BJ (cell line): ENCODE results near the gene KDM4C. TPM values are rescaled to one million over a fixed set of nuclear protein-coding genes. Genes with fewer than 3 reads are reported as not detected.

ENCODE experiments used
- CTCF ChIA-PET: fragments of 350-600 bp; formaldehyde crosslinking; extraction: SDS; loops from one replicate; lab custom pipeline; 2021; ENCODE audit warnings: antibody characterized with exemption, inconsistent platforms; lab: Yijun Ruan, JAX
- POLR2A ChIA-PET: fragments of 300-600 bp; sonication (Branson Sonifier 250); formaldehyde crosslinking; extraction: SDS; loops from one replicate; lab custom pipeline; 2021; ENCODE audit warnings: antibody characterized with exemption; lab: Charles Lee
- DNase-seq: peaks from one replicate; pipeline ENCODE4 v3.0.0-alpha.2; 2011; ENCODE audit warnings: low read depth
- H3K27me3 ChIP-seq: 2 replicates; pipeline ENCODE4 v1.6.0; 2011; ENCODE audit warnings: low read length; ENCODE audit not compliant: control insufficient read depth, insufficient read depth
- H3K36me3 ChIP-seq: 2 replicates; pipeline ENCODE4 v1.5.1; 2011; ENCODE audit warnings: low read length; ENCODE audit not compliant: control insufficient read depth, insufficient read depth
- H3K4me3 ChIP-seq: 2 replicates; pipeline ENCODE4 v1.5.1; 2011; ENCODE audit warnings: low read depth, mild to moderate bottlenecking, control low read depth, low read length
- polyA plus RNA-seq: library from polyadenylated mRNA; depleted of rRNA; stranded (reverse); fragments of >200 nt; gene quantifications from 2 replicates; pipeline ENCODE4 v1.2.3, GENCODE V29; 2011
- TF ChIP-seq, protein P1 (sequence below): IDR thresholded peaks from 2 replicates; pipeline ENCODE4 v1.5.1; 2011; ENCODE audit warnings: low read depth, mild to moderate bottlenecking, control low read depth, inconsistent platforms, low read length, moderate library complexity; ENCODE audit not compliant: insufficient read depth

The KDM4C gene
- polyA plus RNA-seq, 1 experiment = 11.3 TPM

DNA sequence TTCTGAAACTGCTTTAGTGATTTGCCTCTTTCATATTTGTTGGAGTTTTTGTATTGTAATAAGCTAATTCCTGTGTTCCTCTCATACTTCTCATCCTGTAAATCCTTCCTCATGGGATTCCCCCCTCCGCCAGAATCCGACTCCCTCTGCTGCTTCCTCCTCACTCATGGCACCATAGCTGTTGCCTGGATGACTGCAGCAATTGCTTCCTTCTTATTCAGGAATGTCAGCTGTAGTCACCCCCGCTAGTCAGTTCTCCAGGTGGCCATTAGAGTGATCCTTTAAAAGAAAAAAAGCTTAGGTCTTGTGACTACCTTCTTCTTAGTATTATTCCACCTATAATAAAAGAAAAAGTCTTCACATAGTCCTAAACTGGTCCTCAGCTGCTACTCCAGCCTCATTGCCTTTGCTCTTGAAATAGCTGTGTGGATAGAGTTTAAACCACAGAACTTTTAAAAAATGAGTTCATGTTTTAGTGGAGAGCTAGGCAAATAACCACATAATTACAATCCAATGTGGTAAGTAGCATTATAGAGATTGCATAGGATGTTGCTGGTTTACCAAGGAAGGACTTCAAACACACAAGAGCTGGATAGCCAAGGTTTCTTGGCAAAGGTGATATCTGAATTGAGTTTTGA, 227.3 kb downstream of the KDM4C start:
- Histone ChIP-seq H3K27me3 (no peaks in the 10 kb centered on the region), H3K36me3 (peaks cover 2% of the 10 kb centered on the region; the same call in 1 of the 2 replicates), H3K4me3 (no peak overlapping the region)
- DNase-seq = no peak
- ChIA-PET POLR2A (no interaction called here), CTCF (no interaction called here)
- TF ChIP-seq, protein P1, sequence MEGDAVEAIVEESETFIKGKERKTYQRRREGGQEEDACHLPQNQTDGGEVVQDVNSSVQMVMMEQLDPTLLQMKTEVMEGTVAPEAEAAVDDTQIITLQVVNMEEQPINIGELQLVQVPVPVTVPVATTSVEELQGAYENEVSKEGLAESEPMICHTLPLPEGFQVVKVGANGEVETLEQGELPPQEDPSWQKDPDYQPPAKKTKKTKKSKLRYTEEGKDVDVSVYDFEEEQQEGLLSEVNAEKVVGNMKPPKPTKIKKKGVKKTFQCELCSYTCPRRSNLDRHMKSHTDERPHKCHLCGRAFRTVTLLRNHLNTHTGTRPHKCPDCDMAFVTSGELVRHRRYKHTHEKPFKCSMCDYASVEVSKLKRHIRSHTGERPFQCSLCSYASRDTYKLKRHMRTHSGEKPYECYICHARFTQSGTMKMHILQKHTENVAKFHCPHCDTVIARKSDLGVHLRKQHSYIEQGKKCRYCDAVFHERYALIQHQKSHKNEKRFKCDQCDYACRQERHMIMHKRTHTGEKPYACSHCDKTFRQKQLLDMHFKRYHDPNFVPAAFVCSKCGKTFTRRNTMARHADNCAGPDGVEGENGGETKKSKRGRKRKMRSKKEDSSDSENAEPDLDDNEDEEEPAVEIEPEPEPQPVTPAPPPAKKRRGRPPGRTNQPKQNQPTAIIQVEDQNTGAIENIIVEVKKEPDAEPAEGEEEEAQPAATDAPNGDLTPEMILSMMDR = no peak

DNA sequence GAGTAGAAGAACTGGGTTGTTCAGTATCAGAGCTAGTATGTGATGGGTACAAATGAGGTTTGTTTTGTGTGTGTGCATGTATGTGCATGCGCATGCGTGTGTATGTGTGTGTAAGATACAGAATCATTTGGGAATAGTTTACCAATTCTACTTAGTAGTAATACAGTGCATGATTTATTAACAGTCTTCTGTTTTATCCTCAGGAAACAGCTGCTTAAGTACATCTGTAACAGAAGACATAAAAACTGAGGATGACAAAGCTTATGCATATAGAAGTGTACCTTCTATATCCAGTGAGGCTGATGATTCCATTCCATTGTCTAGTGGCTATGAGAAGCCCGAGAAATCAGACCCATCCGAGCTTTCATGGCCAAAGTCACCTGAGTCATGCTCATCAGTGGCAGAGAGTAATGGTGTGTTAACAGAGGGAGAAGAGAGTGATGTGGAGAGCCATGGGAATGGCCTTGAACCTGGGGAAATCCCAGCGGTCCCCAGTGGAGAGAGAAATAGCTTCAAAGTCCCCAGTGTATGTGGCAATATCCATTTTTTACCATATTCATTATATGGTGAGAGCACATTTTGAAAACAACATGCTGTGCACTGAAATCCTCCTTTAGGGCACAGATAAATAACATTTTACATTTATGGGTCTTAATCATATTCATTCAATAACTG, 228.5 kb downstream of the KDM4C start:
- Histone ChIP-seq H3K27me3 (no peaks in the 10 kb centered on the region), H3K4me3 (no peak overlapping the region), H3K36me3 (no peaks in the 10 kb centered on the region)
- DNase-seq = no peak
- CTCF ChIA-PET = interaction anchor here (0.6 to 1.3 kb wide), 2 partner anchors 9 to 63 kb away, joined by 4 read pairs; no protein-coding TSS in a partner anchor
- TF ChIP-seq, protein P1 = no peak
- POLR2A ChIA-PET = no interaction called here

DNA sequence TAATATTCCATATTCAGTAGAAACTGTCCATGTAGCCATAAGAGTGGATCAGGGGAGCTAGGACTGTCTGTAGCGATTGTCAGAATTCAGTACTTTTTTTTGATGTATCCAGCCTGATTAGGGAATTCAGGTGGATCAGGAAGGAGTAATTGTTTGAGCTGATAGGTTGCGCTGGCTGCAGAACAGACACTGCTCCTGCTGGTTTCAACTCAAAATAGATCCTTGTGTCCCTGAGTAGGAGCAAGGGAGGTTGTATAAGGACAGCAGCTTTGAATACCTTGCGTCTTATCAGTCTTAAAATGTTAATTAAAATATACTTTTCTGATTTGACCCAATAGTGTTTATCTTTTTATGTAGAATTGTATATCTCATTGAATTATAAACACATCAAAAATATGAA, 229.6 kb downstream of the KDM4C start:
- ChIA-PET POLR2A (no interaction called here), CTCF (interaction anchor here (1.0 to 1.3 kb wide), 2 partner anchors 8 to 34 kb away, joined by 3 to 4 read pairs; no protein-coding TSS in a partner anchor)
- no peak for DNase-seq
- Histone ChIP-seq H3K27me3 (no peaks in the 10 kb centered on the region), H3K36me3 (no peaks in the 10 kb centered on the region), H3K4me3 (no peak overlapping the region)
- TF ChIP-seq, protein P1 = no peak

DNA sequence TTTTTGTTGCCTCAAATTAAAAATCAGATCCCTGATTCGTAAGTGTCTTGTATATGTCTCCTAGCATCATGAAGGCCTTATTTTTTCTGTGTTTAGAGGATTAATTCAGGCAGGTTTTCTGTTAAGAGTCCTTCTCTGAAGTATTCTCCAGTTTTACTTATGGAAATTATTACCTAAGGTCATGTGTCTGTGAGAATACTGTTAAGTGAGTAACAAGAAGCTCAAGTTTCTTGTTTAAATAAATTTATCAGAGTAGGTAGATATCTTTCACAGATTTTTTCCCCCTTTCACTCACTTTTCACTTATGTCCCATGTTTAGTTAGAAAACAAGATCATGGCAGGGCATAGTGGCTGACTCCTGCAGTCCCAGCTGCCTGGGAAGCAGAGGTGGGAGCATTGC, 233.6 kb downstream of the KDM4C start:
- Histone ChIP-seq H3K4me3 (no peak overlapping the region), H3K36me3 (no peaks in the 10 kb centered on the region), H3K27me3 (no peaks in the 10 kb centered on the region)
- POLR2A ChIA-PET = no interaction called here
- TF ChIP-seq, protein P1 = no peak
- CTCF ChIA-PET = interaction anchor here (1.0 kb wide), 1 partner anchor 15 kb away, joined by 3 read pairs; no protein-coding TSS in a partner anchor
- DNase-seq = no peak

DNA sequence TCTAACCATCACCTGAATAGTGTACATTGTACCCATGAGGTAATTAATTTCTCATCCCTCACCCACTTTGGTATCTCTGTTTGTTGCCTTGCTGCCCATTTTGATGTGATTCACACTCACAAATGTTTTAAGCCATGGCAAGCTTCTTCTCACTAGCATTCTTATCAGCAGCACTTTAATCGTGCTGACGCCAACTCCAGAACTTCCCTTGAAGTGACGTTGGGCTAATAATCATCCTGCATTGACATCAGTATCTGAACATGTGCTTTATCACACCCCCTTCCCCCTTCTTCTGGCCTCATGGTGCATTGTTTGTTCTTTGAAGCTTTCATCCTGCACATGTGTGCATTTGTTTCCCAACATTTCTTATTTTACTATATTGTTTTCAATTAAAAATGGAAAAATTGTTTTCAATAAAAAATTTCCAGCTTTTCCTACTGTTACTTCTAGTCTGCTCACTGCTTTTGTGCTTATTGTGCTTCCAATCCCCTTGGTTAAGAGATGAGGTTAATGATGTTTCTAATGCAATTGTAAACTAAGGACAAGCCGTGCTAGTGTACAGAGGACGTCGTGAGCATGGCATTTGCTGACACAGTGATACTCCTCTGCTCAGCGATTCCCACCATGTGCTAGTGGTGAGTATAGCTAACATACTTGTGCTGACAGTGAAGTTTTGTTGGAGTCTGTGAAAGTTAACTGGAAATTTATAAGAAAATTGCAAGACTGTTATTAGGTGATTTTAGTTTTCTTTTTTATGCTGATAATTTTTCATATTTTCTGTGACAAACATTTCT, 238.5 kb downstream of the KDM4C start:
- ChIA-PET POLR2A (no interaction called here), CTCF (interaction anchor here (1.2 to 1.5 kb wide), 2 partner anchors 15 to 87 kb away, joined by 3 to 4 read pairs; no protein-coding TSS in a partner anchor)
- Histone ChIP-seq H3K4me3 (no peak overlapping the region), H3K27me3 (no peaks in the 10 kb centered on the region), H3K36me3 (no peaks in the 10 kb centered on the region)
- no peak for DNase-seq
- TF ChIP-seq, protein P1 = no peak
